GM06990 (cell line): ENCODE measurements around the gene IPO5.

Source experiments
- DNase-seq: peaks from one replicate; pipeline ENCODE4 v3.0.0-alpha.2; 2011; ENCODE audit not compliant: insufficient read length; ENCODE audit errors: extremely low read depth
- H3K27me3 ChIP-seq: replicated peaks from 2 replicates; pipeline ENCODE4 v1.6.0; 2011; ENCODE audit warnings: low read length; ENCODE audit not compliant: control insufficient read depth, insufficient read depth
- H3K36me3 ChIP-seq: 2 replicates; pipeline ENCODE4 v1.5.1; 2011; ENCODE audit warnings: low read length; ENCODE audit not compliant: control insufficient read depth, insufficient read depth
- H3K4me3 ChIP-seq: replicated peaks from 2 replicates; pipeline ENCODE4 v1.5.1; 2011; ENCODE audit warnings: low read depth, mild to moderate bottlenecking, control low read depth, low read length
- TF ChIP-seq, protein P1 (sequence below): IDR thresholded peaks from 2 replicates; pipeline ENCODE4 v1.5.1; 2011; ENCODE audit warnings: low read length, control low read depth, mild to moderate bottlenecking, inconsistent platforms; ENCODE audit not compliant: insufficient read depth, poor library complexity, severe bottlenecking

The IPO5 gene

DNA sequence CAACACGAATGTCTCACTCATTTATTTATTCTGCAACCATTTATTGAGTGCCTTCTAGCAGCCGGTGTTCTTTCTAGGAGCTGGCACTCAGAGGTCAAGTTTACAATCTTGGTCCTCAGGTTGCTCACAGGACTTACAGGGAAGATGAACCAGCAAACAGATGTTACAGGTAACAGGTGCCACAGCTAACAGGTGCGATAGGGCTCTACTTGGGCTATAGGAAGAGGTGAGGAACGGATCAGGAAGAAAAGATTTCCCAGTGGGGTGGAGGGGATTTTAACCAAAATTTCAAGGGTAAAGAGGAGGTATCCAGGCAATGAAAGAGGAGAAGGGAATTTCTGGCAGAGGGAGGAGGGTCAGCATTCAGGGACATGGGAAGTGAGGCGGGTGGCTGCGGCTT lies 102.1 kb downstream of the IPO5 start:
- TF ChIP-seq, protein P1, sequence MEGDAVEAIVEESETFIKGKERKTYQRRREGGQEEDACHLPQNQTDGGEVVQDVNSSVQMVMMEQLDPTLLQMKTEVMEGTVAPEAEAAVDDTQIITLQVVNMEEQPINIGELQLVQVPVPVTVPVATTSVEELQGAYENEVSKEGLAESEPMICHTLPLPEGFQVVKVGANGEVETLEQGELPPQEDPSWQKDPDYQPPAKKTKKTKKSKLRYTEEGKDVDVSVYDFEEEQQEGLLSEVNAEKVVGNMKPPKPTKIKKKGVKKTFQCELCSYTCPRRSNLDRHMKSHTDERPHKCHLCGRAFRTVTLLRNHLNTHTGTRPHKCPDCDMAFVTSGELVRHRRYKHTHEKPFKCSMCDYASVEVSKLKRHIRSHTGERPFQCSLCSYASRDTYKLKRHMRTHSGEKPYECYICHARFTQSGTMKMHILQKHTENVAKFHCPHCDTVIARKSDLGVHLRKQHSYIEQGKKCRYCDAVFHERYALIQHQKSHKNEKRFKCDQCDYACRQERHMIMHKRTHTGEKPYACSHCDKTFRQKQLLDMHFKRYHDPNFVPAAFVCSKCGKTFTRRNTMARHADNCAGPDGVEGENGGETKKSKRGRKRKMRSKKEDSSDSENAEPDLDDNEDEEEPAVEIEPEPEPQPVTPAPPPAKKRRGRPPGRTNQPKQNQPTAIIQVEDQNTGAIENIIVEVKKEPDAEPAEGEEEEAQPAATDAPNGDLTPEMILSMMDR = no peak
- H3K27me3 ChIP-seq = no peaks in the 10 kb centered on the region
- DNase-seq = no peak
- no peaks in the 10 kb centered on the region for H3K36me3 ChIP-seq
- no peak overlapping the region for H3K4me3 ChIP-seq

DNA sequence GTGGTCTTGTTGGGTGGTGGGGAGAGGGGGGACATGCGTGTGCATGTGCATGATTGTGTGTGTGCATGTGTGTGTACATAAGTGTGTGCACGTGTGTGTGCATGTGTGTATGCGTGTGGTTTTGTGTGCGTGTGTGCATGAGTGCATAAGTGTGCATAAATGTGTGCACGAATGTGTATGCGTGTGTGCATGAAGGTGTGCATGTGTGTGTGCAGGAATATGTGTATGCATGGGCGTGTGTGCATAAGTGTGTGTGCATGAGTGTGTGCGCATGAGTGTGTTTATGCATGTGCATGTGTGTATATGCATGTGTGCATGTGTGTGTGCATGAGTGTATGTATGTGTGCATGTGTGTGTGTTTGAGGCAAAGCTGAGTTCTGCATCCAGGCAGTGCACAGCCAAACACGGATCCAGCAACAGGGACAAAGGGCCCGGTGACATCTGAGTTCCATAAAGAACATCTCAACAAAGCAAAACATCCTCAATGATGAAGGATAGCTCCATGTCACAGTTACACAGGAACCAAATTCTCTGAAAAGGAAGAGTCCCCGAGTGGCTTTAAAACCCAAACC lies 103.5 kb downstream of the IPO5 start:
- H3K4me3 ChIP-seq = no peak overlapping the region
- TF ChIP-seq, protein P1 = no peak
- no peaks in the 10 kb centered on the region for H3K36me3 ChIP-seq
- H3K27me3 ChIP-seq = no peaks in the 10 kb centered on the region
- DNase-seq = no peak

DNA sequence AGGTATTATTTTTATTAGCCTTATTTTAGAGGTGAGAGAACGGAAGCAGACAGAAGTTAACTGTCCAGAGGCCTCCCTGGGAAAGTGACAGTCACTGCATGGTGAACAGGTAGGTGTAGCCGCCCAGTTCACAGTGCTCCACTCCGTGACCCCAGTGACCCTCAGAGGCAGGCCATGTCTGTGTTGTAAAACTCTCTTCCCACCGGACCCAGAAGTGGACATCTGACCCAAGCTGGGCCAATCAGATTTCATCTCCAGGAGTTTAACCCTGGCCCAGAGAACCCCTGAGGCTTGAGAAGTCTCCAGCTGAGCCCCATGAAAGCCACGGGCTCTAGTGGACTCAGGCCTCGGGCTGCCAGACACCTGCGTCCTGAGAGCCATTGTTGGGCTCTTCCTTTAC lies 105.8 kb downstream of the IPO5 start:
- H3K36me3 ChIP-seq = no peaks in the 10 kb centered on the region
- no peak for DNase-seq
- TF ChIP-seq, protein P1 = no peak
- no peak overlapping the region for H3K4me3 ChIP-seq
- H3K27me3 ChIP-seq = no peaks in the 10 kb centered on the region

DNA sequence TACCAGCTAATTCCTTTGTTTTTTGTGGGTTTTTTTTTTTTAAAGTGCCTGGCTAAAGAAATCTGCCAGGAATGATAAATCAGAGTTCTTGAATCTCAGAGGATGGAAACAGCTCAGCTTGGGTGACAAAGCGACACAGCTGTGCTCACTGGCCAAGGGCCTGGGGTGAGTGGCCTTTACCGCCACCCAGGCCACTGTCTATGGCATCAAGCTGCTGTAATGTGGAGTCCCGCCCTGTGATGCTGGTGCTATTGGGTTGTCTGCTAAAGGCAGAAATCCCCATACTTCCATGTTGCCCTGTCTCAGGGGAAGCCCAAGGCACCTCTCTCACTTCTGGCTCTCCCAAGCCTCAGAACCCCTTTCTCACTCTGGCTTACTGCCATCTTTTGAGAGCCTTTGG lies 106.8 kb downstream of the IPO5 start:
- TF ChIP-seq, protein P1 = no peak
- DNase-seq = no peak

DNA sequence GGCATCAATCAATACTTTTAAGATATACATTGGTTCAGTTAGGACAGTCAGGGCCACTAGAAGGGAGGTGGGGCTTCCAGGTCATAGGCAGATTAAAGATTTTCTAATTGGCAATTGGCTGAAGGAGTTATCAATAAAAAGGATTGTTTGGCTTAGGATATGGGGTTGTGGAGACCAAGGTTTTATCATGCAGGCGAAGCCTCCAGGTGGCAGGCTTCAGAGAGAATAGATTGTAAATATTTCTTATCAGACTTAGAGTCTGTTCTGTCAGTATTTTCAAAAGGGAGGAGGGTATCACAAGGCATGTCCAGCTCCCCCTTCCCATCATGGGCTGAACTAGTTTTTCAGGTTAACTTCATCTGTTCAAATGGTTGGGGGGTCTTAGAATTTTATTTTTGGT lies 112.0 kb downstream of the IPO5 start:
- DNase-seq = no peak
- TF ChIP-seq, protein P1 = no peak

More for the DNA sequence above, 106.8 kb downstream of the IPO5 start:
- no peaks in the 10 kb centered on the region for H3K36me3 ChIP-seq
- no peak overlapping the region for H3K4me3 ChIP-seq
- no peaks in the 10 kb centered on the region for H3K27me3 ChIP-seq

DNA sequence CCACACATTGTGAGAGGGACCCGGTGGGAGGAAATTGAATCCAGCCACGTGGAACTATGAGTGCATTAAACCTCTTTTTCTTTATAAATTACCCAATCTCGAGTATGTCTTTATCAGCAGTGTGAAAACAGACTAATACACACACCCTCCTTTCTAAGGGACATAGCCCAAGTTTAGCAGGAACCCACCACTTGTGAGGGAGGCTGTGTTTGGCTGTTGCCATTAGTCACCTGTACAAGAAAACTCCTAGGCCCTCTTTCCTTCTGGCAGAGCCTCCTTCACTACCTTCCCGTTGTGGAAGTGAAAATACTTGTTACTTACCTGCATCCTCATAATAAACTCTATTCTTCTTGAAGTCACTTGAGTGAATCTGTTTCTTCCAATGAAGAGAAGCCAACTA lies 113.2 kb downstream of the IPO5 start:
- TF ChIP-seq, protein P1 = no peak
- no peak for DNase-seq
- no peak overlapping the region for H3K4me3 ChIP-seq
- no peaks in the 10 kb centered on the region for H3K36me3 ChIP-seq
- no peaks in the 10 kb centered on the region for H3K27me3 ChIP-seq

More for the DNA sequence above, 112.0 kb downstream of the IPO5 start:
- H3K4me3 ChIP-seq = no peak overlapping the region
- no peaks in the 10 kb centered on the region for H3K36me3 ChIP-seq
- no peaks in the 10 kb centered on the region for H3K27me3 ChIP-seq
